B cell (primary cell): Measurements from ENCODE around the gene PLCB4.

ENCODE experiments used
- EZH2 ChIP-seq: IDR thresholded peaks from 2 replicates; pipeline ENCODE4 v1.6.1; 2012; ENCODE audit warnings: borderline replicate concordance, low read depth, mild to moderate bottlenecking, moderate library complexity, low read length; ENCODE audit not compliant: insufficient read depth, poor library complexity, severe bottlenecking
- TF ChIP-seq, protein P1 (sequence below): fragments of 200-600 bp; IDR thresholded peaks from one replicate; pipeline ENCODE4 v1.8.0; 2022; ENCODE audit warnings: antibody characterized with exemption, mild to moderate bottlenecking

DNA sequence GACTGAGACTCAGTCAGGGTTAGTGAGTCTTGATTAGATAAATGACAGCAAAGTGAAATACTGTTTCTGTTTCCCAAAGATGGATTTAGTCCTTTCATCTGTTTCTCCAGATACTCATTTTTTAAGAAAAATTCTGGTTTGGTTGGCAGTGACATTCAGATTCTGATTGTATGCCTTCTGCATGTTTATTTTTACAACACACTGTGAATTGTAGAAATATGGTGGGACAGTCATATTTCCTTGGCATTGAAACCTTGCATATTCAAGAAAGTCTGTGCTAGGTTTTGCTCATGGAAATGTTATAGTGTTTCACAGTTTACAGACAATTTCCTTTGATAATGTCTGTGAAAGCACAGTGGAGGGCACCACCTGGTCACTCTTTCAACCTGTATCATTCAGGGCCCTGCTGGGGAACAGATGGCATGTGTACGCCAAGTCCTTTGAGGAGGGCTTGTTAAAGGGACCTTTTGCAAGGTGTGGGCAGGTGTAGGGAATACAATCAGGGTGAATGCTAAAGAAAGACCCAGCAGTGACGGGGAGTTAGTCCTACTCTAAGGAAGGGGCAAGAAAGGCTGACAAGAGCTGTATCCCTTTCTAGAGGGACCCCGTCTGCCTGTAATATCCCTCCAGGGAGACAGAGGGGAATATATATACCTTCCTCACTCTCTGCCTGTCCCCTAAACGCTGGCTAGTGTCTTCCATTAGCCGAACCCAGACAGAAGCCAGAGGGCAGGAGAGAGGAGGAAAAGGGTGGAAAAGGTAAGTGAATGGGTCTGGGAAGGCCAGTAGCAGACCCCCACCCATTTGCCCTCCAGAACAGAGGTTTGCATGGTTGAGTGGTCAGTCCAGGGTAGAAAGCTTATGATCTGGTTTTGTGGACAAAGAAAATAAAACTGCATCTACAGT, 10.2 kb downstream of the PLCB4 start:
- TF ChIP-seq EZH2: no peak
- TF ChIP-seq, protein P1, sequence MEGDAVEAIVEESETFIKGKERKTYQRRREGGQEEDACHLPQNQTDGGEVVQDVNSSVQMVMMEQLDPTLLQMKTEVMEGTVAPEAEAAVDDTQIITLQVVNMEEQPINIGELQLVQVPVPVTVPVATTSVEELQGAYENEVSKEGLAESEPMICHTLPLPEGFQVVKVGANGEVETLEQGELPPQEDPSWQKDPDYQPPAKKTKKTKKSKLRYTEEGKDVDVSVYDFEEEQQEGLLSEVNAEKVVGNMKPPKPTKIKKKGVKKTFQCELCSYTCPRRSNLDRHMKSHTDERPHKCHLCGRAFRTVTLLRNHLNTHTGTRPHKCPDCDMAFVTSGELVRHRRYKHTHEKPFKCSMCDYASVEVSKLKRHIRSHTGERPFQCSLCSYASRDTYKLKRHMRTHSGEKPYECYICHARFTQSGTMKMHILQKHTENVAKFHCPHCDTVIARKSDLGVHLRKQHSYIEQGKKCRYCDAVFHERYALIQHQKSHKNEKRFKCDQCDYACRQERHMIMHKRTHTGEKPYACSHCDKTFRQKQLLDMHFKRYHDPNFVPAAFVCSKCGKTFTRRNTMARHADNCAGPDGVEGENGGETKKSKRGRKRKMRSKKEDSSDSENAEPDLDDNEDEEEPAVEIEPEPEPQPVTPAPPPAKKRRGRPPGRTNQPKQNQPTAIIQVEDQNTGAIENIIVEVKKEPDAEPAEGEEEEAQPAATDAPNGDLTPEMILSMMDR: no peak
